Stimulated activated naive B cell treated with anti-CD40 and anti-IgM and Interleukin-4, amounts not matched to agents 10 μg/mL and 1 μg/mL and 100 μg/mL, for 72 hours (primary cell): Measurements from ENCODE around the gene ANKMY1.

Source experiments
- ATAC-seq, 2 donors: fragments of 150-1000 bp; cut with Tn5 transposase; replicated peaks; 2 replicates each; pipeline ENCODE4 v1.10.0; 2021; ENCODE audit warnings: moderate library complexity in 1 of 2
- DNase-seq: peaks from one replicate; pipeline ENCODE4 v3.0.0; 2021
- H3K27ac Mint-ChIP-seq: one replicate; pipeline ENCODE4 v1.8.0; 2022; ENCODE audit warnings: mild to moderate bottlenecking, mixed read lengths
- H3K27me3 Mint-ChIP-seq, 2 donors: one replicate each; pipeline ENCODE4 v1.8.0; 2022; ENCODE audit warnings: mixed read lengths in 2 of 2
- H3K36me3 Mint-ChIP-seq, 2 donors: one replicate each; pipeline ENCODE4 v1.8.0; 2022; ENCODE audit warnings: mixed read lengths in 2 of 2, mild to moderate bottlenecking in 1 of 2
- H3K4me1 Mint-ChIP-seq, 2 donors: one replicate each; pipeline ENCODE4 v1.8.0; 2022; ENCODE audit warnings: mixed read lengths in 2 of 2, mild to moderate bottlenecking in 1 of 2
- H3K4me3 Mint-ChIP-seq, 2 donors: one replicate each; pipeline ENCODE4 v1.8.0; 2022; ENCODE audit warnings: mild to moderate bottlenecking in 2 of 2, mixed read lengths in 2 of 2, moderate library complexity in 1 of 2
- H3K9me3 Mint-ChIP-seq, 2 donors: one replicate each; pipeline ENCODE4 v1.8.0; 2022; ENCODE audit warnings: mixed read lengths in 2 of 2, mild to moderate bottlenecking in 1 of 2

ANKMY1 gene

DNA sequence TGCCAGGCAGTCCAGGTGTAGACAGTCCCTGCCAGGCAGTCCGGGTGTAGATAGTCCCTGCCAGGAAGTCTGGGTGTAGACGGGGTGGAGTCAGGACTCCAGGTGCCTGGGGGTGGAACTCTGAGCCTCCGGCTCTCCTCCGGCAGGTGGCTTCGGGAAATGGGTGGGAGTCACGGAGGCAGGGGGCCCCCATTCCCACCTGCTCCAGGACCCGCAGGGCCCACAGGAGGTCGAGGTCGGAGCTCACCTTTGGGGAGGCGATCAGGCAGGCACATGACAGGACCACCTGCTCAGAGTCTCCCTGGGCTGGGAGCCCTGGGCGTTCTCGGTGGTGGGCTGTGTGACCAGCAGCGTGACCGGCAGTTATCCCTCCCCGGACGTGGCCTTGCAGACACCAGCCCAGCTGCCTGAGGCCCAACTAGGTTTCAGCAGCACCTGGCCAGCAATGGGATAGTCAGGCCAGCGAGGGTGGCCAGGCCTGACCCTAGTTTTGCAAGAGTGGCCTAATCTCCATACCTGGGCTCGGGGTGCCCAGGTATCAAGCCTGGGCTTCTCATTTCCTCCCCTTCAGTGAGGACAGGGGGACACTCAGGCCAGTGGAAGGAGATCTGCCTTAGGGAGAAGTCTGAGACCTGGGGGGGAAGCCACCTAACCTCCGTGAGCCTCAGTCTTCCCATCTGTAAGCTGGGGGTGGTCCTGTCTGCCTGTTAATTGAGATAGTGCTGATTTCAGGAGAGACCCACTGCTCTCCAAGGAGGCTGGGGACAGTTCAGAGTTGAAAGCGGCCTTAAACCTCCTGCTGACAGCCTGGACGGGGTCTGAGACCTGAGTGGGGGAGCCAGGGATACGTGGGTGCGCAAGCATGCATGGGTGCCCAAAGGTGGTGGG lies 109.2 kb downstream of the ANKMY1 start:
- no peak for ATAC-seq
- Mint-ChIP-seq H3K27me3 (peaks cover 51 to 66% of the 10 kb centered on the region in 2 donors), H3K9me3 (no peaks in the 10 kb centered on the region), H3K27ac (no peak overlapping the region), H3K4me1 (peaks cover 15 to 21% of the 10 kb centered on the region in 2 donors), H3K36me3 (peaks cover 0 to 3% of the 10 kb centered on the region in 2 donors), H3K4me3 (no peak overlapping the region)
- no peak for DNase-seq

DNA sequence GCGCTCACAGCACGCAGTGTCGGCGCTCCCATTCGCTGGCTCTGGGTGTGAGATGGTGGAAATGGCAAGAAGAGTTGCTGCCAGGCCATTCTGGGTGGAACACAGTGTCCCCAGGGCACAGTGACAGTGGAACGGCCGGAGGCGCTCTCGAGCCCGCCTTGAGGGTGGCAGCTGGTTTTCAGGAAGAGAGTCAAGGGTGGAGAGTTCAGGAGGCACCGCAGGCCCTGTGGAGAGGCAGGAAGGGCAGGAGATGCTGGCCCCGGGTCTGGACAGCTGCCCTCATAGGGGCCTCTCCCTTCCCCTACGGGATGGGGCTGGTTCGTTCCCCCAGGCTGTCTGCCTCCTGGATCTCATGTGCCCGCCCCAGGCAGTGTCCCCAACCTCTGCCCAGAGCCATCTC lies 109.9 kb downstream of the ANKMY1 start:
- Mint-ChIP-seq H3K4me1 (peaks cover 15 to 21% of the 10 kb centered on the region in 2 donors), H3K9me3 (no peaks in the 10 kb centered on the region), H3K4me3 (no peak overlapping the region), H3K27me3 (peaks cover 51 to 65% of the 10 kb centered on the region in 2 donors), H3K27ac (no peak overlapping the region), H3K36me3 (peaks cover 0 to 3% of the 10 kb centered on the region in 2 donors)
- no peak for ATAC-seq
- DNase-seq: no peak

DNA sequence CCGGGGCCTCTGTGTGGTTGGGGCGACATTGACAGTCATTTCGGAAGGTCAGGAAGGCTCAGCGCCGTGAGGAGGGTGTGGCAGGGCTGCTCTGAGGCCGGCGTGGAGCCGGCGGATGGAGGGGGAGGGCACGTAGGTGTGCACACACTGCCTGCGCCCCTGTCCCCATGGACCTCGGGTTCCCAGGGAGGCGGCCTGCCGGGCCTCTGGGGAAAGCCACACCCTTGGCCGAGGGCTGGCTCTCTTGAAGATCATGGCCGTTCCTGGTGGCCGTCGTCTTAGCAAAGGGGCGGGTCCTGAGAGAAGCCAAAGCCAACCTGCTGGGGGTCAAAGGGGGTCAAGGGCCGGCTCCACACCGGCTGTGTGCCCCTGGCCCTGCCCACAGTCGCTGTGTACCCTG lies 110.5 kb downstream of the ANKMY1 start:
- Mint-ChIP-seq H3K9me3 (no peaks in the 10 kb centered on the region), H3K27ac (no peak overlapping the region), H3K4me3 (no peak overlapping the region), H3K36me3 (peaks cover 0 to 3% of the 10 kb centered on the region in 2 donors), H3K27me3 (peaks cover 51 to 64% of the 10 kb centered on the region in 2 donors), H3K4me1 (peaks cover 15 to 21% of the 10 kb centered on the region in 2 donors)
- DNase-seq (no peak), ATAC-seq (no peak)

DNA sequence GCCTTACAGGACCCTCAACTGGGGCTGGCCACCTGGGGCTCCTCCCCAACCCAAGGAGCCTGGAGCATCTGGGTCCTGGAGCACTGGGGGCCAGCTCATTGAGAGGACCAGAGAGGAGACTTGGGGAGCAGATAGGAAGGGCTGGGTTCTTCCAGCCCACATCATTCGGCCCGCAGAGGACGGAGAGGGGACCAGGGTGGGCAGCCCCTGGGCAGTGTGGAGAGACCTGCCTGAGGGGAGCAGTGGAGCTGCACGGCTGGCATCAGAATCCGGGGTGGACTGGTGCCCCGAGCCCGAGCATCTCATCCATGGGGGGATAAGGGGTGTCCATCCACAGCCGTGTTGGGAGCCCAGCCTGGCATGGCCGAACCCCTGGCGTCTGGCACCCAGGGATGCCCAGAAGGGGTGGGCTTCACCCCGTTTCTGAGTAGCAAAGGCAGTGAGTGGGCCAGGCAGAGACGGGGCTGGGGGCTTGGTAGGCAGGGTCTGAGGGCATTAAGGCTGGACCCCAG lies 111.1 kb downstream of the ANKMY1 start:
- H3K27me3 Mint-ChIP-seq: peaks cover 45 to 58% of the 10 kb centered on the region in 2 donors
- no peak overlapping the region for H3K4me3 Mint-ChIP-seq
- peaks cover 9 to 15% of the 10 kb centered on the region in 2 donors for H3K4me1 Mint-ChIP-seq
- ATAC-seq: no peak
- H3K27ac Mint-ChIP-seq: no peak overlapping the region
- DNase-seq: no peak
- no peaks in the 10 kb centered on the region for H3K9me3 Mint-ChIP-seq
- peaks cover 0 to 3% of the 10 kb centered on the region in 2 donors for H3K36me3 Mint-ChIP-seq

DNA sequence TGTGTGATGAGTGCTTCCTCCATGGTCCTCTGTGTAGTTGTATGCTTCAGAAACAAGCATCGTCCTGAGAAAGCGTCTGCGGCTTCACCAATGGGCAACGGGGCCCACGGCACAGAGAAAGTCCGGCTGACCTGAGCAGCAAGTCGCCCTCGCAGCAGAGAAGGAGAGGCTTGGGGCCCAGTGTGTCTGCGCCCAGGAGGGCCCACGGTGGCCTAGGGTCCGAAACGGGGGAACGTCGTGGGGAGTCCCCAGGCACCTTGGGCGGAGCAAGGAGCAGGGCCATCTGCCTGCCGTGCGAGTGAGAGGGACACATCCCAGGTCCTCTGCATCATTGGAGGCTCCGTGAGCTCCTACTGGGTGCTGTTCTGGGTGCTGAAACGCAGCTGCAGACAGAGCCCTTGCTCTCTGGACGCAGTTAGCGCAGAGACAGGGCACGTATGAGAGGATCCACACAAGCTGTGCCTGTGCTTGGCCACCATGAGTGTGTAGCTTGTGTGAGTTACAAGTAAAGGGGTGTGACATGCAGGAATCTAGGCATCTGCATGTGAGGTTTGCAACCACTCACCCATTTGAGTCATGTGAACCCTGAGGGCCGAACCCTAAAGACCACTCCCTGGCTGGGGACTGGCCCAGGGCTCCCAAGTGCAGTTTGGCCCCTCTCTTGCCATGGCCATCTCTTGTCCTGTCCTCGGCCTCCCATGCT lies 111.7 kb downstream of the ANKMY1 start:
- Mint-ChIP-seq H3K27me3 (peaks cover 39 to 53% of the 10 kb centered on the region in 2 donors), H3K27ac (no peak overlapping the region), H3K36me3 (peaks cover 0 to 3% of the 10 kb centered on the region in 2 donors)

DNA sequence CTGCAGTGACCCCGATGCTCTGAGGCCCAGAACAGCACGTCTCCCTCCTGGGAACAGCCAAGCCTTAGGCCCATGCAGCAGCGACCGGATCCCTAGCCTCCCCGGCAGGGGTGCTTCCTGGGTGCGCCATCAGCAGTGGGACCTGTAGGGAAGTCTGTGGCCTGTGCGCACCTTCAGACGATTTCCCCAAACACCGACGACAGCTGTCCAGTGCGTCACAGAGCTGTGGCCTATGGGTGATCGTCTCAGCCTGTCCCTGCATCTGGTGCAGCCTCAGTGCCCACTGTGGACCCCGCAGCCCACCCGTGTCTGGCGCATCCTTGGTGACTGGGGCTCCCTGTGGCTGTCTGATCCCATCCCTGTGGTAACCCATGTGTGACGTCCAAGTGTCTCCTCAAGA lies 113.3 kb downstream of the ANKMY1 start:
- no peaks in the 10 kb centered on the region for H3K36me3 Mint-ChIP-seq
- no peak overlapping the region for H3K27ac Mint-ChIP-seq
- H3K9me3 Mint-ChIP-seq: no peaks in the 10 kb centered on the region
- ATAC-seq: no peak
- H3K4me3 Mint-ChIP-seq: no peak overlapping the region
- no peak for DNase-seq
- H3K27me3 Mint-ChIP-seq: peaks cover 22 to 44% of the 10 kb centered on the region in 2 donors
- no peaks in the 10 kb centered on the region for H3K4me1 Mint-ChIP-seq

More for the DNA sequence above, 111.7 kb downstream of the ANKMY1 start:
- Mint-ChIP-seq H3K4me3 (no peak overlapping the region), H3K9me3 (no peaks in the 10 kb centered on the region), H3K4me1 (peaks cover 9 to 13% of the 10 kb centered on the region in 2 donors)
- DNase-seq (no peak), ATAC-seq (no peak)

DNA sequence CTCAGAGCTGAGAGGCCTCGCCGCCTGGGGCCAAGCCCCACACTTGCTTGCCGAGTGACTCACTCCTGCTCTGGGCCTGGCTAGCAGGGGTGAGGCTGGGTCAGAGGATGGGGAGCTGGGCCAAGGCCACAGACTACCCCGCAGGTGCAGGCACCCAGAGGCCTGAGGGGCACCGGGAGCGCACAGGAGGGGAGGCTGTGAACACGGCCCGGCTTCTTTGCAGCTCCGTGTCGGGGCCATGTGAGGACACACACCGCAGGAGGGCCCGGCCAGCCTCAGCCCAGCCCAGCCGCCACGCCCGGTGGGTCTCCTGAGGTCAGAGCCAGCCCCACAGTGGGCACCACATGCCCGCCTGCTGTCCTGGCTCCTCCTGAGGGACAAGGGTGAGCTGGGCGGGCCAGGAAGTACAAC lies 113.9 kb downstream of the ANKMY1 start:
- Mint-ChIP-seq H3K9me3 (no peaks in the 10 kb centered on the region), H3K36me3 (no peaks in the 10 kb centered on the region), H3K27ac (no peak overlapping the region)

DNA sequence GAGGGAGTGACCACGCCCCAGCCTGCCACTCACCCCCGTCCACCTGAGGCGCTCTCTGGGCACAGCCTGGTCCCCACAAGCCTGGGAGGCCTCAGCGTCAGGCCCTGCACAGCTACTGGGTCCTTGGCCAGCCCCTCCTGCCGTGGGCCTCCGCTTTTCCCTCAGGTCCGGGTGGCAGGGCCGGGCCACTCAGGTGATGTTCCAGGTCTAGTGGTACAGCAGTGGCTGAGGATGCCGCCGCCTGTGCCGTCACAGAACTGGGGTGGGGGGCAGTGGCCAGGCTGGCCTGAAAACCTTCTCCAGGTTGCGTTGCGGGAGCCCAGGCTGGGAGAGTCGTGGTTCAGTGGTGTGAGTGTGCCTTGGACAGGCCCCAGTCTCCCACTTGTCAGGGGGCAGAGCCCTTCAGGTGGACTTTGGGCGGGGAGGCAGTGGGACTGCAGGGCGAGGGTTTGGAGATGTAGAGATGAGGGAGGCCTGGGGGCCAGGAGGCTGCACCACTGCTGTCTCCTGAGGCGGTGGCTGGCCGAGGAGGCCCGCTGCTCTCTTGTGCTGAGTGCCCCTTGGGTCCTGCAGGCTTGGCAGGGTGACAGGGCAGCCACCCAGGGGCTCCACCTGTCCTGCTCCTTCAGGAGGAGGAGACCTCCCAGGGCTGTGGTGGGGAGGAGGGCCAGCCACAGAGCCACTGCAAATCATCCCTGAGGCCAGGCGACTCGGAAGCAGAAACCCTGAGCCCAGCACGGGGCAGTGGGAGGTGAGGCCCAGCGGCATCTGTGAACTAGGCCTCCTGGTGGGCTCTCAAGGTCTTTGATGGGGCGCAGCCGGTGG lies 114.7 kb downstream of the ANKMY1 start:
- H3K4me3 Mint-ChIP-seq: no peak overlapping the region
- H3K4me1 Mint-ChIP-seq: peaks cover 3 to 6% of the 10 kb centered on the region in 2 donors
- ATAC-seq (no peak), DNase-seq (no peak)
- peaks cover 22 to 44% of the 10 kb centered on the region in 2 donors for H3K27me3 Mint-ChIP-seq
- no peaks in the 10 kb centered on the region for H3K9me3 Mint-ChIP-seq
- H3K36me3 Mint-ChIP-seq: no peaks in the 10 kb centered on the region
- no peak overlapping the region for H3K27ac Mint-ChIP-seq

More for the DNA sequence above, 113.9 kb downstream of the ANKMY1 start:
- Mint-ChIP-seq H3K4me3 (no peak overlapping the region), H3K4me1 (no peaks in the 10 kb centered on the region), H3K27me3 (peaks cover 21 to 42% of the 10 kb centered on the region in 2 donors)
- ATAC-seq (no peak), DNase-seq (no peak)

DNA sequence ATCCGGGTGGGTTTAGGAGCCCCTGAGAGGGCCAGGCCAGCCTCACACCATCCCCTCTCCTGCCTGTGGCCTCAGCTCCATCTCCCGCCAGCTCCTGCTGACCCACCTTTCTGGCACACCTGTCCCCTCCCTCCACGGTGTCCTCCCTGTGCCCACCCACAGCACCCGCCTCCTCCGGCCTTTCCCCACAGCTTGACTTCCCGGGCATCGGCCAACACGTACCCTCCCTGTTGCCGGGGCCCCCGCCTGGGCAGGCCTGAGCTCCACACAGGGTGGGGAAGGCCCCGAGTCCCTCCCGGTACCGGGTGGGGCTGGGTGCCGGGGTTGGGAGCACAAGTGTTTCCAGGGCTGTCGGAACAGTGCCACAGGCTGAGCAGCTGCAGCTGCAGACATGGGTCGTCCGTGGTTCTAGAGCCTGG lies 115.8 kb downstream of the ANKMY1 start:
- H3K4me1 Mint-ChIP-seq: peaks cover 7 to 16% of the 10 kb centered on the region in 2 donors
- no peak overlapping the region for H3K27ac Mint-ChIP-seq
- peaks cover 25 to 46% of the 10 kb centered on the region in 2 donors for H3K27me3 Mint-ChIP-seq
- DNase-seq: no peak
- no peaks in the 10 kb centered on the region for H3K36me3 Mint-ChIP-seq
- no peak for ATAC-seq
- no peak overlapping the region for H3K4me3 Mint-ChIP-seq
- no peaks in the 10 kb centered on the region for H3K9me3 Mint-ChIP-seq

DNA sequence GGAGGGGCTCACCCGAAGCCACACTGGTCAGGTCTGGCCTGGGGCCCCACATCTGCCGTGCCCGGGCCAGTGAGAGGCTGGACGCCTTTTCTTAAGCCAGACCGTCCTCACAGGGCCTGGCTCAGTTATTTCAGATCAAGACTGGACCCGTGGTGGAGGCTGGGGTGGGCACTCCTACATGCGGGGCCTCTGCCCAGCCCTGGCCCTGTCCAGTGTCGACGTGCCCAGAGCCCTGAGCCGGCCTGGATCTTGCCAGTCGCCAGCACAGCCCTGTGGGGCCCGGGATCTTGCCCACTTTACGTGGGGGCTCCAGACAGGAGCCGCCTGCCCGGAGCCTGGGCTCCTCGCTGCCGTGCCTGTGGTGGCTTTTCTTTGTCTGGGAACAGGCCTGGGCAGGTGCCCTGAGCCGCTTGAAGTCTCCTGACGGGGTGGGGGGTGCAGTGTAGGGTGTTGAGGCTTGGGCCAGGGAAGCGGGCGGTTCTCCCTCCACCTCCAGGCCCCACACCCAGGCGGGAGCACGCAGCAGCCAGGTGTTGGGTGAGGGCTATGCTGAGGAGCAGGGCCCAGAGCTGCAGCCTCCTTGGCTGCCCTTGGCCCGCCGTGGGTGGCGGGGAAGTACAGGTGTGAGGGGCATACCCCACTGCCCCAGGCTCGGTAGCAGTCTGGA lies 116.3 kb downstream of the ANKMY1 start:
- H3K36me3 Mint-ChIP-seq: no peaks in the 10 kb centered on the region
- ATAC-seq (no peak), DNase-seq (no peak)
- H3K9me3 Mint-ChIP-seq: no peaks in the 10 kb centered on the region
- H3K27ac Mint-ChIP-seq: no peak overlapping the region
- peaks cover 25 to 44% of the 10 kb centered on the region in 2 donors for H3K27me3 Mint-ChIP-seq
- no peak overlapping the region for H3K4me3 Mint-ChIP-seq
- H3K4me1 Mint-ChIP-seq: peaks cover 9 to 22% of the 10 kb centered on the region in 2 donors

DNA sequence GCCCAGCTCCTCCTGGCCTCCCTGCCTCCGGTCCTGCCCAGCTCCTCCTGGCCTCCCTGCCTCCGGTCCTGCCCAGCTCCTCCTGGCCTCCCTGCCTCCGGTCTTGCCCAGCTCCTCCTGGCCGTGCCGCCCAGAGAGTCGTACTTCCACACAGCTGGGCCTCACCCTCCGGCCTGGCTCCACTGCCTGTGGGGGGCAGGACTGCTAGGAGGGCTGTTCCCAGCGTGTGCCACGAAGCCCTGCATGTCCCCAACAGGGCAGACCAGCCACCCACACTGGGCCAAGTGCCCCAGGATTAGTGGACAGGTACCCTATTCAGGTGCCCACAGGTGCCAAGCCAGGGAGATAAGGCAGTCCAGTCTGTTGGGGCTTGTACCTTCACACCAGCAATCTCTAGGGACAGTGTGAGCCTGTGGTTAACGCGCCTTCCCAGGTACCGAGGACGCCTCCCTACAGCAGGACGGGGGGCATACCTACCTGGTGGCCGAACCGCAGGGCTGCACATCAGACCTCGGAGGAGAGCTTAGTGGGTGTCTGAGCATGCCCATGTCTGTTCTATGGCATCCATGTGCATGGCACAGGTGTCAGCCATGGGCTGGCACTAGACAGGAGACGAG lies 117.0 kb downstream of the ANKMY1 start:
- H3K4me1 Mint-ChIP-seq: peaks cover 9 to 22% of the 10 kb centered on the region in 2 donors
- peaks cover 25 to 43% of the 10 kb centered on the region in 2 donors for H3K27me3 Mint-ChIP-seq
- H3K9me3 Mint-ChIP-seq: no peaks in the 10 kb centered on the region
- no peak overlapping the region for H3K27ac Mint-ChIP-seq
- H3K4me3 Mint-ChIP-seq: no peak overlapping the region
- ATAC-seq (no peak), DNase-seq (no peak)
- no peaks in the 10 kb centered on the region for H3K36me3 Mint-ChIP-seq

DNA sequence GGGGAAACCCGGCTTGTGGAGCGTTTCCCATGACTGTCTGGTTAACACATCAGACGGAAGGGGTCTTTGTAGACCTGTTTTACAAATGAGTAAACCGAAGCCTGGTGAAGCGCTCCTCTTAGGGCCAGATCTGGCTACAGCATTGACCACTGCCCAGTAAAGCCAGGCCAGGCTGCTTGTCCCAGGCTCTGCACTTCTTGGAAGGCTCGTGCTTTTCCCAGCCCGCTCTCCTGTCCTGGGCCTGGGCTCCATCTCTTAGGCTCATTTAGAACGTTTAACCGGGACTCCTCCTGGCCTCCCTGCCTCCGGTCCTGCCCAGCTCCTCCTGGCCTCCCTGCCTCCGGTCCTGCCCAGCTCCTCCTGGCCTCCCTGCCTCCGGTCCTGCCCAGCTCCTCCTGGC lies 117.5 kb downstream of the ANKMY1 start:
- ATAC-seq: no peak
- peaks cover 24 to 42% of the 10 kb centered on the region in 2 donors for H3K27me3 Mint-ChIP-seq
- DNase-seq: no peak
- H3K4me3 Mint-ChIP-seq: no peak overlapping the region
- no peak overlapping the region for H3K27ac Mint-ChIP-seq
- H3K36me3 Mint-ChIP-seq: no peaks in the 10 kb centered on the region
- H3K4me1 Mint-ChIP-seq: peaks cover 9 to 22% of the 10 kb centered on the region in 2 donors
- no peaks in the 10 kb centered on the region for H3K9me3 Mint-ChIP-seq

DNA sequence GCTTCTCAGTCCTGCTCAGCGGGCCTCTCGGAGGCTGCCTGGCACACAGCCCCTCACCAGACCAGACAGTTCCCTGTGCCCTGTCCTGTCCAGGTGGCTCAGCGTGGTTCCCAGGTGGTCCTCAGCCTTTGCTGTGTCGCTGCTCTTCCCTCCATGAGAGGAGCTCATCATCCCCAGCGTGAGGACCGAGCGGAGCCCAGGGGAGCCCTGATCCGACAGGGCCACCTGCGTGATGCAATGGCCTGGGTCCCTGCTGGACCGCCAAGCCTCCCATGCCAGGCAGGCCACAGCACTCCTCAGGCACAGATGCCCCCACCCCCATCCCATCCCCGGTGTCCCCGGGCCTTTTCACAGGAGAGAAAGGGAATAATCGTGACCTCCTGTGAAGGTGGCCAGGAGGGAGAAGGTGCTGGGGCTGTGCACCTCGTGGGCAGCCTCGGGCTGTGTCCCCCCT lies 118.1 kb downstream of the ANKMY1 start:
- ATAC-seq (no peak), DNase-seq (no peak)
- H3K4me1 Mint-ChIP-seq: peaks cover 10 to 23% of the 10 kb centered on the region in 2 donors
- no peak overlapping the region for H3K27ac Mint-ChIP-seq
- no peaks in the 10 kb centered on the region for H3K9me3 Mint-ChIP-seq
- peaks cover 20 to 37% of the 10 kb centered on the region in 2 donors for H3K27me3 Mint-ChIP-seq
- H3K4me3 Mint-ChIP-seq: no peak overlapping the region
- H3K36me3 Mint-ChIP-seq: no peaks in the 10 kb centered on the region
